Transverse colon (tissue), 4 donors: ENCODE results near the gene ILDR1. TPM values are rescaled to one million over a fixed set of nuclear protein-coding genes. Genes with fewer than 3 reads are reported as not detected.

ENCODE experiments used
- DNase-seq: peaks from one replicate; pipeline ENCODE4 v3.0.0-alpha.2; 2019
- H3K27ac ChIP-seq, 4 donors: fragments of 200-600 bp; sonication (generic); 2 replicates each; pipeline ENCODE4 v1.5.1; 2016 to 2018; ENCODE audit warnings: inconsistent platforms in 4 of 4
- H3K27me3 ChIP-seq: fragments of 200-600 bp; sonication (generic); 2 replicates; pipeline ENCODE4 v1.5.1; 2017; ENCODE audit warnings: inconsistent platforms
- H3K36me3 ChIP-seq, 4 donors: fragments of 200-600 bp; sonication (generic); 2 replicates each; pipeline ENCODE4 v1.5.1; 2017 to 2019; ENCODE audit warnings: inconsistent platforms in 4 of 4
- H3K4me1 ChIP-seq, 4 donors: fragments of 200-600 bp; sonication (generic); 2 replicates each; pipeline ENCODE4 v1.5.1; 2017 to 2020; ENCODE audit warnings: inconsistent platforms in 4 of 4
- H3K4me3 ChIP-seq, 4 donors: fragments of 200-600 bp; sonication (generic); 1 replicate in 1 of 4; 2 replicates in 3 of 4; pipeline versions ENCODE4 v1.5.1 to v1.6.1; 2017 to 2019; ENCODE audit warnings: inconsistent platforms in 4 of 4
- H3K9me3 ChIP-seq, 2 donors: fragments of 200-600 bp; sonication (generic); 2 replicates each; pipeline ENCODE4 v1.5.1; 2017 to 2019; ENCODE audit warnings: inconsistent platforms in 2 of 2
- CTCF ChIP-seq, 5 experiments: fragments of 200-600 bp in 3 of 5; fragments of 450-650 bp in 2 of 5; sonication (generic) in 3 of 5; IDR thresholded peaks; 1 replicate in 2 of 5; 2 replicates in 3 of 5; pipeline ENCODE4 v1.5.1; 2016 to 2017; ENCODE audit warnings: antibody characterized with exemption in 5 of 5, inconsistent platforms in 3 of 5, mild to moderate bottlenecking in 2 of 5, moderate library complexity in 1 of 5
- EP300 ChIP-seq: sonication (generic); formaldehyde crosslinking; IDR thresholded peaks from one replicate; pipeline ENCODE4 v1.6.1; 2017; ENCODE audit warnings: antibody characterized with exemption, low read depth
- POLR2A ChIP-seq: fragments of 450-650 bp; IDR thresholded peaks from one replicate; pipeline ENCODE4 v1.6.1; 2016; ENCODE audit warnings: antibody characterized with exemption, mild to moderate bottlenecking, moderate library complexity
- POLR2AphosphoS5 ChIP-seq, 3 donors: sonication (generic); formaldehyde crosslinking; IDR thresholded peaks; one replicate each; pipeline ENCODE4 v1.6.1; 2016; ENCODE audit warnings: antibody characterized with exemption in 3 of 3
- WGBS, 2 donors: methylation state at CpG; one replicate each; pipeline ENCODE4 v1.1.5; 2018; ENCODE audit warnings: low coverage in 1 of 2; 5-methylcytosine and 5-hydroxymethylcytosine counted together
- in situ Hi-C, 4 donors: fragments of 200-750 bp; cut with MboI; loops; one replicate each; pipeline versions ENCODE4 v1.15.0 to v1.15.1; 2017; ENCODE audit warnings: low sequenced_read_pairs in 3 of 4, low pct_ligation_motif_present in 1 of 4, low pct_unique_long_range_greater_than_20kb in 1 of 4
- intact Hi-C: fragments of 100-400 bp; cut with DNase I; formaldehyde crosslinking; loops from one replicate; pipeline ENCODE4 v1.15.1; 2023; ENCODE audit warnings: low total_unique reads
- total RNA-seq, 4 donors: library from RNA; depleted of rRNA; stranded (reverse); fragments of >200 nt; gene quantifications; one replicate each; pipeline ENCODE4 v1.1.0, GENCODE V29; 2016

The ILDR1 gene
- total RNA-seq, 4 donors from 2014 or later, result 13.8 to 27.7 (median 21.5) TPM

- no peak overlapping the region for H3K27ac ChIP-seq
- in situ Hi-C loops, result no loop called here
Observed at GRCh38 chr3:121975702-121976302, 46.2 kb downstream of the ILDR1 start.

DNA sequence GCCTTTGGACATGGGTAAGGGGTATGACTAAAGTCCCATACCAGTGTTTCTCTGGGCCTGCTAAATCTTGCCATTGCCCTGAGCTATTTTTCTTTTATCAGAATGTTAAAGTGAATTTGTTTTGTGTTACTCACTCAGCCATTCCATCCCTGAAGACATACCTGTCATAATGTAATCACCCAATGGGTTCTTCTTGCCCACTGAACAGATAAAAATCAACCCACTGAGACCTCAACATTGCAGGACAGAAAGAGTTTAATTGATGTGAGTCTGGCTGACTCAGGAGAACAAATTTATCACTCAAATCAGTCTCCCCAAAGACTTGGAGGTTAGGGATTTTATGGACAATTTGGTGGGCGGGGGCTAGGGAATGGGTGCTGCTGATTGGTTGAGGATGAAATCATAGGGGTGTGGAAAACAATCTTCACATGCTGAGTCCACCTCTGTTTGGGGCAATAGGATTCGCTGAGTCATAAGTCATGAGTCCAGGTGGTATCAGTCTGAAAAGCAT lies 47.4 kb downstream of the ILDR1 start:
- TF ChIP-seq CTCF (IDR thresholded peaks at IDR 0.05), result no peak
- no peak for TF ChIP-seq EP300
- no peak for TF ChIP-seq POLR2AphosphoS5 (IDR thresholded peaks at IDR 0.05)
- TF ChIP-seq POLR2A, result no peak
- H3K4me3 ChIP-seq, result no peak overlapping the region
- no peak overlapping the region for H3K27ac ChIP-seq
- in situ Hi-C loops, result no loop called here
- peaks cover 0 to 4% (median 1%) of the 10 kb centered on the region in 4 donors for H3K4me1 ChIP-seq
- no peaks in the 10 kb centered on the region for H3K36me3 ChIP-seq
- 98 to 100% methylated on average over 2 of the region's 2 CpGs for whole genome bisulfite sequencing, 2 donors
- no peak for DNase-seq
- no peaks in the 10 kb centered on the region for H3K27me3 ChIP-seq
- intact Hi-C loops, result no loop called here
- no peaks in the 10 kb centered on the region for H3K9me3 ChIP-seq

More at GRCh38 chr3:121975702-121976302, 46.2 kb downstream of the ILDR1 start:
- intact Hi-C loops, result no loop called here
- Histone ChIP-seq H3K36me3 (no peaks in the 10 kb centered on the region), H3K4me1 (peaks cover 0 to 16% (median 7%) of the 10 kb centered on the region in 4 donors), H3K4me3 (no peak overlapping the region), H3K27me3 (no peaks in the 10 kb centered on the region), H3K9me3 (no peaks in the 10 kb centered on the region)
- no peak for DNase-seq
- whole genome bisulfite sequencing, 2 donors, result 67 to 71% methylated on average over 1 of the region's 1 CpG
- TF ChIP-seq EP300, result no peak
- TF ChIP-seq POLR2AphosphoS5 (IDR thresholded peaks at IDR 0.05), result no peak
- no peak for TF ChIP-seq CTCF (IDR thresholded peaks at IDR 0.05)
- TF ChIP-seq POLR2A, result no peak

DNA sequence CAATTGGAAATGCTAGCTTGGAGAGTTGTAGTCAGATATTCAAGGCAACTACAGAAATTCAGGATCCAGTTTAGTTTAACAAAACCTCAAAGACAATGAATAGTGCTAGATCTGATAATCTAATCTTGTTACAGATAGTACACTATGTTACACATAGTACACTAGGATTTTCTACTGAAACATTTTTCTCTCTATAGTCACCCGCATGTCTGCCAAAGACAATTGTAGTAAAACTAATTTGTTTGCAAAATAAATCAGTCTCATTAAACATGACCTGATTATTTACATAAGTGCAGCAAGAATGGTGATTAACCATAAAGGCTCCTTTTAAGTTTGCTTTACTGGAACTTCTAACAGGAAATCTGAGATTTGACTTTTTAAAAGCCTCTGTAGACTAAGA lies 52.0 kb downstream of the ILDR1 start:
- H3K4me3 ChIP-seq, result no peak overlapping the region
- no peak for DNase-seq
- no peaks in the 10 kb centered on the region for H3K27me3 ChIP-seq
- in situ Hi-C loops, result no loop called here
- TF ChIP-seq CTCF (IDR thresholded peaks at IDR 0.05) (no peak), POLR2AphosphoS5 (IDR thresholded peaks at IDR 0.05) (no peak), EP300 (no peak), POLR2A (no peak)
- H3K36me3 ChIP-seq, result no peaks in the 10 kb centered on the region
- WGBS, 2 donors, result 38 to 40% methylated on average over 1 of the region's 1 CpG
- intact Hi-C loops, result no loop called here
- no peaks in the 10 kb centered on the region for H3K4me1 ChIP-seq
- no peaks in the 10 kb centered on the region for H3K9me3 ChIP-seq
- H3K27ac ChIP-seq, result no peak overlapping the region

DNA sequence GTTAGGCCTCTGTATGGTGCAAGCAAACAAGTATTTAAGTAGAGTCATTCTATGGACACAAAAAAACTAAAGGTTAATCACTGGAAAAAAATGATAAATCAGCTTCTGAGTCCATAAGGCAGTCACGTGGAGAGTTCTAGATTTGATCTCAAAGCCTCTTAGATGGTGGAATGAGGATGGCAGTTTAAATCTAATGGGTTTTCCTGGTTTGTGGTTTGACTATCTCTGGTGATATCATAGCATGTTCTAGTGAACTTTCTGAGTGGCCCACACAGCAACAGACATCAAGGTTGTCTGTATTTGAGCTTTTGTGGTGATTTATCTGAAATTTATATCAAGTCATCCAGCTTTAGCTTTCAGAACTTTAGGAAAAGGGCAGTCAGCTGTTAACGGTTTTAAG lies 52.4 kb downstream of the ILDR1 start:
- WGBS, 2 donors, result 82 to 83% methylated on average over 2 of the region's 2 CpGs
- TF ChIP-seq EP300, result no peak
- no peak for TF ChIP-seq POLR2A
- no peak for TF ChIP-seq CTCF (IDR thresholded peaks at IDR 0.05)
- TF ChIP-seq POLR2AphosphoS5 (IDR thresholded peaks at IDR 0.05), result no peak
- in situ Hi-C loops, result no loop called here

More for the DNA sequence above, 52.4 kb downstream of the ILDR1 start:
- no peaks in the 10 kb centered on the region for H3K27me3 ChIP-seq
- no peak overlapping the region for H3K27ac ChIP-seq
- H3K4me3 ChIP-seq, result no peak overlapping the region
- H3K9me3 ChIP-seq, result no peaks in the 10 kb centered on the region
- H3K4me1 ChIP-seq, result no peaks in the 10 kb centered on the region
- no peak for DNase-seq
- intact Hi-C loops, result no loop called here
- no peaks in the 10 kb centered on the region for H3K36me3 ChIP-seq
